ENCODE results near the gene SLIT3.

The SLIT3 gene

GRCh38 chr5:168736281-168736831 lies 564.6 kb downstream of the SLIT3 start:
- ChIA-PET CTCF (no interaction called here), POLR2A (no interaction called here)
- no peak for TF ChIP-seq TARDBP (IDR thresholded peaks at IDR 0.05)
- no peak for TF ChIP-seq FOXA1 (IDR thresholded peaks at IDR 0.05)
- TF ChIP-seq HDGF (IDR thresholded peaks at IDR 0.05; ENCODE audit: borderline replicate concordance), result no peak
- TF ChIP-seq FOXK2 (IDR thresholded peaks at IDR 0.05), result no peak
- TF ChIP-seq SP1 (IDR thresholded peaks at IDR 0.05), result no peak
- no peak for TF ChIP-seq ELF4 (IDR thresholded peaks at IDR 0.05)
- TF ChIP-seq ZNF384 (IDR thresholded peaks at IDR 0.05), result no peak
- no peak for TF ChIP-seq SUZ12 (IDR thresholded peaks at IDR 0.05)
- TF ChIP-seq CTBP1 (IDR thresholded peaks at IDR 0.05; ENCODE audit: borderline replicate concordance), result no peak
- no peak for TF ChIP-seq NFRKB (IDR thresholded peaks at IDR 0.05)
- no peak for TF ChIP-seq BHLHE40 (IDR thresholded peaks at IDR 0.05; ENCODE audit: borderline replicate concordance)
- no peak for TF ChIP-seq FOXM1 (IDR thresholded peaks at IDR 0.05; ENCODE audit: borderline replicate concordance)
- no peak for TF ChIP-seq L3MBTL2 (conservative IDR thresholded peaks at IDR 0.05)
- TF ChIP-seq LEF1 (IDR thresholded peaks at IDR 0.05; ENCODE audit: borderline replicate concordance), result no peak
- no peak for TF ChIP-seq ARNT (IDR thresholded peaks at IDR 0.05)
- no peak for TF ChIP-seq PKNOX1 (IDR thresholded peaks at IDR 0.05)
- DNase-seq (ENCODE audit: extremely low spot score), result no peak

DNA sequence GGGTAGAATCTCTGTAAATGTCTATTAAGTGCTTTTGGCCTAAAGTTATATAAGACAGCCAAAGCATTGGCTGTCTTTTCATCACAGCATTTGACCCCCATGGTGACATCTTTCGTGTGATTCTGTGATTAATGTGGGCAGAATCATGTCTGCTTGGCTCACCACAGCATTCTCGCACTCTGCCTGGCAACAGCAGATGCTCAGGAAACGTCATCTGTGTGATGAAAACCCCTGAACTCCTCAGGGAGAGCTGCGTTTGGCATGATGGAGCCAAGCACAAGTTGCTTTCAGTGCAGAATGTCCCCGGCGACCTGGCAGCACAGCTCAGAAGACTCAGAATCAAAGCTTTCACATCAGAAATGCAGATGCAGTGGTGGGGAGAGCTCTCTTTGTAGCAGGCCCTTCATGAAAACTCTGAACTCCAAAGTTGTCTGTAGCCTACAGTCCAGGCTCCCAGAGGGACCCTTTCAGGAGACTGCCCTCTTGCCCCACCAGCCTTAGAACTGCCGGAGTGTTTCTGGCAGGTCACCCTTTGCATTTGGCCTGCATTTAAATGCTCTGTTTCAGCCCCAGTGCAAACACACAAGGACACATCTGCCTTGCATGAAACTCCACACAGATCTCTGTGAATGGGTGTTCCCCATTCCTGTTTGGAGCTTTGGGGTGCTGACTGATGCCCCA lies 566.2 kb downstream of the SLIT3 start:
- POLR2A ChIA-PET, result no interaction called here
- TF ChIP-seq BHLHE40 (IDR thresholded peaks at IDR 0.05; ENCODE audit: borderline replicate concordance) (no peak), NFRKB (IDR thresholded peaks at IDR 0.05) (no peak), ZNF384 (IDR thresholded peaks at IDR 0.05) (no peak), FOXM1 (IDR thresholded peaks at IDR 0.05; ENCODE audit: borderline replicate concordance) (no peak), FOXK2 (IDR thresholded peaks at IDR 0.05) (no peak), SP1 (IDR thresholded peaks at IDR 0.05) (no peak), HDGF (IDR thresholded peaks at IDR 0.05; ENCODE audit: borderline replicate concordance) (no peak), ELF4 (IDR thresholded peaks at IDR 0.05) (no peak), FOXA1 (IDR thresholded peaks at IDR 0.05) (no peak), CTBP1 (IDR thresholded peaks at IDR 0.05; ENCODE audit: borderline replicate concordance) (no peak), PKNOX1 (IDR thresholded peaks at IDR 0.05) (no peak), TARDBP (IDR thresholded peaks at IDR 0.05) (no peak), ARNT (IDR thresholded peaks at IDR 0.05) (no peak), L3MBTL2 (conservative IDR thresholded peaks at IDR 0.05) (no peak)
- DNase-seq (ENCODE audit: extremely low spot score), result no peak
- CTCF ChIA-PET, result interaction anchor here (0.6 to 1.9 kb wide), 2 partner anchors 13 to 723 kb away, joined by 3 to 7 read pairs; no protein-coding TSS in a partner anchor

- POLR2A ChIA-PET, result no interaction called here
- TF ChIP-seq BHLHE40 (IDR thresholded peaks at IDR 0.05; ENCODE audit: borderline replicate concordance), result no peak
- no peak for TF ChIP-seq PKNOX1 (IDR thresholded peaks at IDR 0.05)
- TF ChIP-seq NFRKB (IDR thresholded peaks at IDR 0.05), result no peak
- TF ChIP-seq ELF4 (IDR thresholded peaks at IDR 0.05), result no peak
- no peak for TF ChIP-seq FOXK2 (IDR thresholded peaks at IDR 0.05)
- TF ChIP-seq HDGF (IDR thresholded peaks at IDR 0.05; ENCODE audit: borderline replicate concordance), result no peak
- TF ChIP-seq FOXA1 (IDR thresholded peaks at IDR 0.05), result no peak
- no peak for TF ChIP-seq TARDBP (IDR thresholded peaks at IDR 0.05)
- TF ChIP-seq L3MBTL2 (conservative IDR thresholded peaks at IDR 0.05), result no peak
- no peak for TF ChIP-seq CTBP1 (IDR thresholded peaks at IDR 0.05; ENCODE audit: borderline replicate concordance)
- CTCF ChIA-PET, result interaction anchor here (1.9 kb wide), 1 partner anchor 14 kb away, joined by 7 read pairs; no protein-coding TSS in a partner anchor
- no peak for DNase-seq (ENCODE audit: extremely low spot score)
These were observed 566.8 kb downstream of the SLIT3 start for GRCh38 chr5:168734119-168734518.

DNA sequence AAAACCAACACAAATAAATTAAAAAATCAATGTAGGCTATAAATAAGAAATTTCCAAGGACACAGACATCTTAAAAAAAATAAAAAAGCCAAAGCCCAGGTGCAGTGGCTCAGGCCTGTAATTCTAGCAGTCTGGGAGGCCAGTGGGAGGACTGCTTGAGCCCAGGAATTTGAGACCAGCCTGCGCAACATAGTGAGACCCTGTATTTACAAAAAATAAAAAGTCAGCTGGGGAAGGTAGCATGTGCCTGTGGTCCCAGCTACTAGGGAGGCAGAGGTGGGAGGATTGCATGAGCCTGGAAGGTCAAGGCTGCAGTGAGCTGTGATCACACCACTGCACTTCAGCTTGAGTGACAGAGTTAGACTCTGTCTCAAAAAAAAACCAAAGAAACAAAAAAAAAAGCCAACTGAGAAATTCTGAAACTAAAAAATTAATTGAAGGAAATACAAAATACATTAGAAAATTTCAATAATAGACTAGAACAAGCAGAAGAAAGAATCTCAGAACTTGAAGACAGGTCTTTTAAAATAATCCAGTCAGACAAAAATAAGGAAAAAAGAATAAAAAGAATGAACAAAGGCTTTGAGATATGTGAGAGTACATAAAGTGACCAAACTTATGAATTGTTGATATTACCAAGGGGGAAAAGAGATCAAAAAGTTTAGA lies 572.3 kb downstream of the SLIT3 start:
- ChIA-PET POLR2A (no interaction called here), CTCF (no interaction called here)
- DNase-seq (ENCODE audit: extremely low spot score), result no peak
- TF ChIP-seq LEF1 (IDR thresholded peaks at IDR 0.05; ENCODE audit: borderline replicate concordance), result no peak
- TF ChIP-seq SP1 (IDR thresholded peaks at IDR 0.05), result no peak
- no peak for TF ChIP-seq CTBP1 (IDR thresholded peaks at IDR 0.05; ENCODE audit: borderline replicate concordance)
- TF ChIP-seq TARDBP (IDR thresholded peaks at IDR 0.05), result no peak
- TF ChIP-seq ZNF384 (IDR thresholded peaks at IDR 0.05), result no peak
- no peak for TF ChIP-seq SUZ12 (IDR thresholded peaks at IDR 0.05)
- TF ChIP-seq ELF4 (IDR thresholded peaks at IDR 0.05), result no peak
- TF ChIP-seq FOXK2 (IDR thresholded peaks at IDR 0.05), result no peak
- no peak for TF ChIP-seq NFRKB (IDR thresholded peaks at IDR 0.05)
- TF ChIP-seq L3MBTL2 (conservative IDR thresholded peaks at IDR 0.05), result no peak
- no peak for TF ChIP-seq FOXM1 (IDR thresholded peaks at IDR 0.05; ENCODE audit: borderline replicate concordance)
- TF ChIP-seq BHLHE40 (IDR thresholded peaks at IDR 0.05; ENCODE audit: borderline replicate concordance), result no peak
- TF ChIP-seq ARNT (IDR thresholded peaks at IDR 0.05), result no peak
- no peak for TF ChIP-seq HDGF (IDR thresholded peaks at IDR 0.05; ENCODE audit: borderline replicate concordance)
- TF ChIP-seq FOXA1 (IDR thresholded peaks at IDR 0.05), result no peak

- TF ChIP-seq NFRKB (IDR thresholded peaks at IDR 0.05) (no peak), FOXM1 (IDR thresholded peaks at IDR 0.05; ENCODE audit: borderline replicate concordance) (no peak), L3MBTL2 (conservative IDR thresholded peaks at IDR 0.05) (no peak), CTBP1 (IDR thresholded peaks at IDR 0.05; ENCODE audit: borderline replicate concordance) (no peak), ARNT (IDR thresholded peaks at IDR 0.05) (no peak), ZNF384 (IDR thresholded peaks at IDR 0.05) (no peak), FOXA1 (IDR thresholded peaks at IDR 0.05) (no peak), SUZ12 (IDR thresholded peaks at IDR 0.05) (no peak), PKNOX1 (IDR thresholded peaks at IDR 0.05) (no peak), HDGF (IDR thresholded peaks at IDR 0.05; ENCODE audit: borderline replicate concordance) (no peak)
- ChIA-PET CTCF (no interaction called here), POLR2A (no interaction called here)
- no peak for DNase-seq (ENCODE audit: extremely low spot score)
These were observed 573.4 kb downstream of the SLIT3 start for GRCh38 chr5:168727547-168727946.
